ENCODE data around the gene WWC2.

DNA sequence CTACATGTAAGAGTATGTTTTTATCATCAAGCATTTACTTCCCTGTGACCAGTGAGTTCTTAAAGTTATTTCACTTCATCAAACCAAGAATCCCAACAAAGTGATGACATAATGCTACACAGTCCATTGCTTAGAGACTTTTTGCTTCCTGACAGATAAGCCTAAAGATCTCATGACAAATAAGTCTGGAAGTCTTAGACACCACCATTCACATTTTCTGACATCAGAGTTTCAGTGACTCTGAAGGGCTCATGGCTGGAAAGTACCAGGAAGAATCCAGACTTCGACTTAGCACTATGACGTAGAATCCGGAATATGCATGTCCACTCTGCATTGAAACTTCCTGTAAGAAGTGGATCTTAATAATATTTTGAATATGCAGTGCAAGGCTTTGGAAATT is 167.3 kb downstream of the WWC2 start:
- TF ChIP-seq, protein P1, sequence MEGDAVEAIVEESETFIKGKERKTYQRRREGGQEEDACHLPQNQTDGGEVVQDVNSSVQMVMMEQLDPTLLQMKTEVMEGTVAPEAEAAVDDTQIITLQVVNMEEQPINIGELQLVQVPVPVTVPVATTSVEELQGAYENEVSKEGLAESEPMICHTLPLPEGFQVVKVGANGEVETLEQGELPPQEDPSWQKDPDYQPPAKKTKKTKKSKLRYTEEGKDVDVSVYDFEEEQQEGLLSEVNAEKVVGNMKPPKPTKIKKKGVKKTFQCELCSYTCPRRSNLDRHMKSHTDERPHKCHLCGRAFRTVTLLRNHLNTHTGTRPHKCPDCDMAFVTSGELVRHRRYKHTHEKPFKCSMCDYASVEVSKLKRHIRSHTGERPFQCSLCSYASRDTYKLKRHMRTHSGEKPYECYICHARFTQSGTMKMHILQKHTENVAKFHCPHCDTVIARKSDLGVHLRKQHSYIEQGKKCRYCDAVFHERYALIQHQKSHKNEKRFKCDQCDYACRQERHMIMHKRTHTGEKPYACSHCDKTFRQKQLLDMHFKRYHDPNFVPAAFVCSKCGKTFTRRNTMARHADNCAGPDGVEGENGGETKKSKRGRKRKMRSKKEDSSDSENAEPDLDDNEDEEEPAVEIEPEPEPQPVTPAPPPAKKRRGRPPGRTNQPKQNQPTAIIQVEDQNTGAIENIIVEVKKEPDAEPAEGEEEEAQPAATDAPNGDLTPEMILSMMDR (IDR thresholded peaks at IDR 0.05), result no peak
- TF ChIP-seq POLR2A (IDR thresholded peaks at IDR 0.05), result no peak
